OCI-LY1 (cell line): ENCODE measurements around the gene SPATA17.

ENCODE experiments used
- CTCF ChIP-seq: fragments of 200-600 bp; sonication (generic), shearing (Covaris generic); IDR thresholded peaks from 2 replicates; pipeline ENCODE4 v1.5.1; 2017; ENCODE audit warnings: mild to moderate bottlenecking, antibody characterized with exemption, low read length, moderate library complexity, mixed read lengths
- EZH2 ChIP-seq: fragments of 200-600 bp; sonication (generic), shearing (Covaris generic); IDR thresholded peaks from 2 replicates; pipeline ENCODE4 v1.8.0; 2017; ENCODE audit warnings: borderline replicate concordance, mixed run types, mild to moderate bottlenecking, antibody characterized with exemption, low read length, moderate library complexity, mixed read lengths

- no peak for TF ChIP-seq CTCF
- no peak for TF ChIP-seq EZH2
Measured at GRCh38 chr1:217881607-217882332, 250.6 kb downstream of the SPATA17 start.
